Uterus (tissue), 2 donors: ENCODE data around the gene OR1J4.

Source experiments
- CTCF ChIP-seq, 4 experiments: fragments of 200-600 bp in 2 of 4; fragments of 450-650 bp in 2 of 4; sonication (generic) in 2 of 4; IDR thresholded peaks; one replicate each; pipeline ENCODE4 v1.5.1; 2016 to 2019; ENCODE audit warnings: antibody characterized with exemption in 4 of 4, mild to moderate bottlenecking in 2 of 4, moderate library complexity in 1 of 4
- POLR2A ChIP-seq, 2 donors: fragments of 450-650 bp; IDR thresholded peaks; one replicate each; pipeline ENCODE4 v1.6.1; 2016; ENCODE audit warnings: antibody characterized with exemption in 2 of 2, mild to moderate bottlenecking in 1 of 2, moderate library complexity in 1 of 2

- TF ChIP-seq POLR2A (IDR thresholded peaks at IDR 0.05) = no peak
- peak in 2 of 4 experiments; percentile 12 to 41 for TF ChIP-seq CTCF (IDR thresholded peaks at IDR 0.05)
These were observed 20.1 kb upstream of the OR1J4 start for GRCh38 chr9:122498883-122499288.
